NCI-H82 treated with DMSO at 0.1 percent for 48 hours (cell line): Measurements from ENCODE around the gene LIG1.
"Not testable (repeated sequence)": the region's sequence is repeated elsewhere in the genome, so short reads cannot be mapped to it uniquely, and the experiment has no call there.

Experiments used
- DNase-seq: peaks from one replicate; lab custom pipeline; 2025; ENCODE audit not compliant: unreplicated experiment; lab: John Stamatoyannopoulos, UW

LIG1 gene

GRCh38 chr19:48085904-48086864 lies 84.0 kb downstream of the LIG1 start:
- DNase-seq: peak; percentile 32

GRCh38 chr19:48085076-48085475 lies 85.1 kb downstream of the LIG1 start:
- DNase-seq: no peak

GRCh38 chr19:48081106-48081505 lies 89.0 kb downstream of the LIG1 start:
- DNase-seq: no peak

- DNase-seq: not testable (repeated sequence)
These were observed 99.9 kb downstream of the LIG1 start for GRCh38 chr19:48070177-48070769.

GRCh38 chr19:48069435-48069834 lies 100.7 kb downstream of the LIG1 start:
- peak; percentile 10 for DNase-seq
